ENCODE measurements around the gene RAI14.

DNA sequence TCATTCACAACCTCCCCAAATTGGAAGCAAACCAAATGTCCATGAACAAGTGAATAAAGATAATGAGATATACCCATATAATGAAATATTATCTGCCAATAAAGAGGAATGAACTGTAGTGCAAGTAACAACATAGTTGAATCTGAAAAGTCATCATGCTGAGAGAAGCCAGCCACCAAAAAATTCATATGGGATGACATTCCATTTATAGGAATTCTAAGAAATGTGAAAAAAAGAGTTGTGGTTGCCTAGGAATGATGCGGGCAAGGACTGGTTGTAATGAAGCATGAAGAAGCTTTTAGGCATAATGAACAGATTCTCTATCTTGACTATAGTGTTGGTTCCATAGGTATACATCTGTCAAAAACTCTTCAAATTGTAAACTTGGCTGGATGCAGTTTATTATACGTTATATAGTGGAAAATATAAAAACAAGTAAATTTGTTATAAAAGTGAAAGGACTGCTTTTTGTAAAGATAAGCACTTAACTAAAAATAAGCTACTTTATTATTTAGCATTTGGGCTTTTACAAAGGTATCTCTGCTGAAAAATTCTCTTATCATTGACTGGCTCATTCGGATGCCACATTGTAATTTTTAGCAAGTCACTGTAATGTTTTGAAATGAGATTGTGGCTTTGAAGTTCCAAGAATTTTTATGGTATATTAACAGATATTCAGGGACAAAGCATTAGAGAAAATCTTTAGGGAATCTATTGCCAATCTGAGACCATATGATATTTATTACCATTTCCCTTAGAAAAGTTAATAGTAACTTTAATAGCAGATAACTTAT is 161.6 kb downstream of the RAI14 start:
- TF ChIP-seq, protein P1, sequence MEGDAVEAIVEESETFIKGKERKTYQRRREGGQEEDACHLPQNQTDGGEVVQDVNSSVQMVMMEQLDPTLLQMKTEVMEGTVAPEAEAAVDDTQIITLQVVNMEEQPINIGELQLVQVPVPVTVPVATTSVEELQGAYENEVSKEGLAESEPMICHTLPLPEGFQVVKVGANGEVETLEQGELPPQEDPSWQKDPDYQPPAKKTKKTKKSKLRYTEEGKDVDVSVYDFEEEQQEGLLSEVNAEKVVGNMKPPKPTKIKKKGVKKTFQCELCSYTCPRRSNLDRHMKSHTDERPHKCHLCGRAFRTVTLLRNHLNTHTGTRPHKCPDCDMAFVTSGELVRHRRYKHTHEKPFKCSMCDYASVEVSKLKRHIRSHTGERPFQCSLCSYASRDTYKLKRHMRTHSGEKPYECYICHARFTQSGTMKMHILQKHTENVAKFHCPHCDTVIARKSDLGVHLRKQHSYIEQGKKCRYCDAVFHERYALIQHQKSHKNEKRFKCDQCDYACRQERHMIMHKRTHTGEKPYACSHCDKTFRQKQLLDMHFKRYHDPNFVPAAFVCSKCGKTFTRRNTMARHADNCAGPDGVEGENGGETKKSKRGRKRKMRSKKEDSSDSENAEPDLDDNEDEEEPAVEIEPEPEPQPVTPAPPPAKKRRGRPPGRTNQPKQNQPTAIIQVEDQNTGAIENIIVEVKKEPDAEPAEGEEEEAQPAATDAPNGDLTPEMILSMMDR (conservative IDR thresholded peaks at IDR 0.05): no peak
- TF ChIP-seq ZFX (IDR thresholded peaks at IDR 0.05): no peak

Data from C4-2B (cell line).